ENCODE measurements around the gene JPH2.

The JPH2 gene

GRCh38 chr20:44186674-44187053 is 324 bp downstream of the JPH2 start:
- no peak for DNase-seq

DNA sequence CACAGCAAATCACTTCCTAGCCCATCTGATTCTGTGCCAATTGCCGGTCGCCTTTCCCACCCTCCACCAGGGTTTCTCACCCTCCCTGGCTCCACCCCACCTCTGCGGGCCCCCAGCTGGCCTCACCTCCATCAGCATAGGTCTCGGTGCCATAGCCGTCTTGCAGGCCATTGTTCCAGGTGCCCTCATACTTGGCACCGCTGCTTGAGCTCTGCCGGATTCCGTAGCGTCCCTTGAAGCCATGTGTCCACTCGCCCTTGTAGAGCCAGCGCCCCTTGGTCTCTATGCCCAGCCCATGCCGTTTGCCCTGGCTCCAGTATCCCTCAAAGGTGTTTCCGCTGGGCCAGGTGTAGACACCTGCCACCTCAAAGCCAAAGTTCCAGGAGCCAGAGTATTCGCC is 787 bp downstream of the JPH2 start:
- no peak for DNase-seq

GRCh38 chr20:44185574-44185973 is 1.4 kb downstream of the JPH2 start:
- no peak for DNase-seq

DNA sequence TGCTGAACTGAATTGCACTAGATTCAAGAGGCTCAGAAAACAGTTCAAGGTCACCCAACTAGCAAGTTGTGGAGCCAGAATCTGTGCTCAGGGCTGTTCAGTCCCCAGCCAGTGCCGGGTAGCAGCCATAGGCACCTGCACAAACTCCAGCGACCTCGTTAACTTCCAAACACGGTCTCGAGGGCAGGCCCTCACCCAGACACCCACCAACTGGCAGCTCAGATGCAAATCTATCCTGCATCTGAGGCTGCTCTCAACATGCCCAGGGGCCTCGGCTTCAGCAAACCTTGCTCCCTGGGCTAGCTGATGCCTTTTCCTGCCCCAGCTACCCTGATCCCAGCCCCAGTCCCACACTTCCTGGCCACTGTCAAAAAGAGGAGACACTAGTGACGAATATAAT is 3.7 kb downstream of the JPH2 start:
- no peak for DNase-seq

DNA sequence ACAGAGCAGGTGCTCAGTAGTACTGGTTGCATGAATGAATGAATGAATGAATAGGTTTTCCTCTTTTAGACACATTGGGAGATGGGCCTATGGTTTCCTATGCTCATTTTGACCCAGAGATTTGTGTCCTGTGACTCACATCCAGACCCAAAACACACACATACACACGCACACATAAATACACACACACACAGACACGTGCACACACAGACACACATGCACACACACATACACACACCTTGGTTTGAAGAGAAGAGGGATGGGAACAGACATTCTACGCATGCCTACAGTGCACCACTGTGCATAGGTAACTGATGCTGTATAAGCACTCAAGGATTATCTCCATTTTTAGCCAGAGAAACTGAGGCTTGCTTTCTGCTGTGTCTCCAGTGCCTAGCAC is 4.1 kb downstream of the JPH2 start:
- no peak for DNase-seq

DNA sequence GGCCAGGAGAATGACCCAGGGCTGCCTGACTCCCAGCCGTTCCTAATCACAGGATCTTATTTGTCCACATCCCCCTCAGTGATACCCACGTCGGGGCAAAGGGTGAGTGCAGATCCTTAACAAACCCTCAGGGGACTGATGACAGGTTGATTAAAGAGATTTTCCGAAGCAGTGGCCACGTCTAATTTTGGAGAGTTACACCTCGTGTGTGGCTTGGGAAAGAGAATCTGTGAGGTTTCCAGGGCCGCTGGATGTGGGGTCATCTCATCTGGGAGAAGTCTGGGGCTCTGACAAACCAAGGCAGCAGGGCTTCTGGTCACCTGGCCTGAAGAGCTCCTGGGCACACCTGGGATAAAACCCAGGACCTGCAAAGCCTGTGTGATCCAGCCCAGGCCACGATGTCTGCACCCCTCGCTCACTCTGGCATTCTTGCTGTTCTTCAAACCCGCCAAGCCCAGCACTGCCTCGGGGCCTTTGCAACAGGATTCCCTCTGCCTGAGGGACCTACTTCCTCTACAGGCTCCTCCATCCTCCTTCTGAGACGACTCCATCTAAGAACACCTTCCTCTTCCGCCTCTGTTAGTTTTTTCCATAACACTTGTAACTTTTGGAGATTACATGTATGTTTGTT is 4.7 kb downstream of the JPH2 start:
- no peak for DNase-seq

DNA sequence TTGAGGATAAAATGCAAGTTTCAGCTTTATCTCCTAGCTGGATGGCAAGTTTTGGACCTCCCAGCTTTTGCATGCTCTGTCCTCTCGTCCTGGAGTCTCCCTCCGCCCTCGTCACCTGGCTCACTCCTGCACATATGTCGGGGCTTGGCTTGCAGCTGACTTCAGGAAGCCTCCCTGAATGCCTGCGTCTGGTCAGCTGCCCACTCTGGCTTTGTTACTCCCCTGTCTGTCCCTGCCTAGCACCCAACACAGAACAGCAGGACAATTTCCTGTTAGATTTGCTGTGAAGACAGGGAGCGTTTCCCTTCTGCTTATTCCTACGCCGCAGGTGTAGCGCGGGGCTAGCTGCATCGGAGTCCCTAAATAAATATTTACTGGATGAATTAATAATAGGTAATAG is 5.4 kb downstream of the JPH2 start:
- DNase-seq, result no peak

DNA sequence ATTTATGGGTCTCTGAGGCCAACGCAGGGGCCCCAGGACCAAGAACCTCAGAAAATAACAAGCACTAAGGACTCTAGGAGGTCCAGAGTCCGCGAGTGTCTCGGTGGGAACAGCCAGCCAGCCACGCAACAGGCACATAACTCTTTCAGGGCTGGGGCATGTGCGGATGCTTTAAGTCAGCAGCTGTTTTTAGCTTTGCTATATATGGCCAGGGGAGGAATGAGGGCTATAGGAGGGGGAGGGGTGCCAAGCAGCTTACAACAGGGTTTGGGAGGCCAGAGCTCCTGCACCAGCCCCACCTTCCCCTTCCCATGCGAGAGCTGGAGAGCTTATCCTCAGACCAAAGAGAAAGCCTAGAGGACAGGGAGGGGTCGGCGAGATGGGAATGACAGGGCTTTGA is 6.2 kb downstream of the JPH2 start:
- no peak for DNase-seq

- DNase-seq, result no peak
Measured at GRCh38 chr20:44176833-44177534, 10.0 kb downstream of the JPH2 start.

DNA sequence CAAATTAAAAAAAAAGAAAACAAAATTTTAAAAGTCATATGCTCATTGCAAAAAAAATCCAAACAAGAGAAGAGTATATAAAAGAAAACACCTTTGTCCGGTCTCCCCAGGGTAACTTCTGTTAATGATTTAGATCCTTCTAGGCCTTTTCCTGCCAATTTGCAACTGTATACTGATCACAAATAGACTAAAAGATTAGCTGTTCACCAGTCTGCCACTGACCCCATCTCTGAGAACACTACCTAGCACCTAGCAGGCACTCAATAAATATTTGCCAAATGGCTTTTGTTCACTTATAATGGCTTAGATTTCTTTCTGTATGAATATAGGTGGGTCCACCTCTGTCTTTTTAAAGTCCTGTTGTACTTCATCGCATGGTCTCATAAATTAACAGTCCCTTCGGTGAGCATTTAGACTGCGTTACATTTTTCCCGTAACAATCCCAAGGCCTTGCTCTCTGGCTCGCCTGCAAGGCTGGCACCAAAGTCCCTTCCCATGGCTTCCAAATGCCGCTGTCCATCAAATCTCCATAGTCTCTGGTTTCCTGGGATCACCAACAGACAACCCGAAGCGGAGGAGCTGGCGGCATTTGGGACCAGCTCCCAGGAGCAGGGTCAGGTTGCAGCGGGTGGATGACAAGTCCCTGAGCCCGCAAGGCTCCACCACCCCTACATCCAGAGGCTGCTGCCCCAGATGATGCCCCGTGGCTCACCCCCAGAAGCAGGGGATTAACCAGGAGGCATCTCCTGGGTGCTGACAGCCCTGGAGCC is 11.8 kb downstream of the JPH2 start:
- no peak for DNase-seq

DNA sequence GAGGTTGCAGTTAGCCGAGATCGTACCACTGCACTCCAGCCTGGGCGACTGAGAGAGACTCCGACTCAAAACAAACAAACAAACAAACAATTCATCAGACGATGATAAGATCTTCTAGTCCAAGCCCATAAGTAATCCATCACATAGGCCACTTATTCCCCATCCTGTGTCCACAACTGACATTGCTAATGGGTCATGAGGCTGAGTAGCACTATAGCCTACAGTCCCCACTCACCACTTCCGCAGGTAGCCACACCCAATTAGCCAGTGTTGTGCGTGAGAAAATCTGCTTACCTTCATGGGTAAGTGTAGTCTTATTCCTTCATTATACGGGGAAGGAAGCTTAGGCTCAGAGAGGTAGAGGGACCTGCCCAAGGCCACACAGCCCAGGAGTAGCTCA is 13.1 kb downstream of the JPH2 start:
- no peak for DNase-seq

- DNase-seq, result no peak
Measured at GRCh38 chr20:44173116-44173515, 13.9 kb downstream of the JPH2 start.

DNA sequence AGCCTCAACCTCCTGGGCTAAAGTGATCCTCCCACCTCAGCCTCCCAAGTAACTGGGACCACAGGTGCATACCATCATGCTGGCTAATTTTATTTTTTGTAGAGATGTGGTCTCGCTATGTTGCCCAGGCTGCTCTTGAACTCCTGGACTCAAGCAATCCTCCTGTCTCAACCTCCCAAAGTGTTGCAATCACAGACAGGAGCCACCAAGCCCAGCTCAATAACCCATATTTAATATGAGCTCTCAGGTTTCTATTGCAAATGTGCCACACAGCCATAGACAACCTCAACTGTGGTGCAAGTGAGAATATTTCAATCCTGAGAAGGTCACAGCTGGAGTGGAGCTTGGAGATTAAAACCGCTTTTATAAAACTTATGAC is 14.4 kb downstream of the JPH2 start:
- DNase-seq, result no peak

GRCh38 chr20:44171775-44172571 is 15.0 kb downstream of the JPH2 start:
- no peak for DNase-seq

- DNase-seq, result no peak
Measured at GRCh38 chr20:44170816-44171410, 16.1 kb downstream of the JPH2 start.

GRCh38 chr20:44167736-44168135 is 19.3 kb downstream of the JPH2 start:
- DNase-seq, result no peak

- no peak for DNase-seq
Measured at GRCh38 chr20:44166477-44166876, 20.5 kb downstream of the JPH2 start.

GRCh38 chr20:44166008-44166407 is 21.0 kb downstream of the JPH2 start:
- DNase-seq, result no peak

- no peak for DNase-seq
Measured at GRCh38 chr20:44160133-44160532, 26.9 kb downstream of the JPH2 start.

DNA sequence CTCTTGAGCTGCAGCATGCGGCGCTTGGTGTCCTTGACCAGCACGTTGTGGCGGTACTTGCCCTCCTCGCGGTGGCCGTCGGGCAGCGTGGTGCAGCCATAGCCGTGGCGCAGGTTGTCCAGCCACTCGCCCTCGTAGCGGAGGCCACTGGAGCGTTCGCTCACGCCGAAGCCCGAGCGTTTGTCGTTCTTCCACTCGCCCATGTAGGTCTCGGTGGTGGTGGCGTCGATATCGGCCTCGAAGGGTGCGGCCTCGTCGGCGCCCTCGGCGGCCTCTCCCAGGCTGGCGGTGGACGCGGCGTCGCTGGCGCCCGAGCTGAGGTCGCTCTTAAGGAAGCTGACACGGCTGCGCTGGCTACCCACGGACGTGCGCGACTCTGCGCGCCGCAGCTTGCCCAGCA is 27.3 kb downstream of the JPH2 start:
- DNase-seq, result no peak

DNA sequence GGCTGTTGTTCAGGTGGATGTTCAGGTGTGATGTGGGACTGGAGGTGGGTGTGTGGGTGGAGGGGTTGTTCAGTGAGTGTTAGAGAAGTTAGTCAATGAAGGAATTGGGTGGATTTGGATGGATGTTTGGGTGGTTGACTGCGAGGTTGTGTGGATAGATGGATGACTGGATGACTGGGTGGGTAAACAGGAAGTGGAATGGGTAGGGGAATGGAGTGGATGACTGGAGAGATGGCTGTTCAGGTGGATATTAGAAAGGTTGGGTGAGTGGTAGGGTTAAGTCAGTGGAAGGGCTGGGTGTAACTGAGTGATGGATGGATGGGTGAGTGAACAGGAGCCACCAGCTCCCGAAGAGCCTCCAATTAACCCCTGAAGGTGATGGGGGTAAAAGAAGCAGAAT is 27.9 kb downstream of the JPH2 start:
- no peak for DNase-seq

- DNase-seq, result no peak
Measured at GRCh38 chr20:44157061-44157460, 29.9 kb downstream of the JPH2 start.

DNA sequence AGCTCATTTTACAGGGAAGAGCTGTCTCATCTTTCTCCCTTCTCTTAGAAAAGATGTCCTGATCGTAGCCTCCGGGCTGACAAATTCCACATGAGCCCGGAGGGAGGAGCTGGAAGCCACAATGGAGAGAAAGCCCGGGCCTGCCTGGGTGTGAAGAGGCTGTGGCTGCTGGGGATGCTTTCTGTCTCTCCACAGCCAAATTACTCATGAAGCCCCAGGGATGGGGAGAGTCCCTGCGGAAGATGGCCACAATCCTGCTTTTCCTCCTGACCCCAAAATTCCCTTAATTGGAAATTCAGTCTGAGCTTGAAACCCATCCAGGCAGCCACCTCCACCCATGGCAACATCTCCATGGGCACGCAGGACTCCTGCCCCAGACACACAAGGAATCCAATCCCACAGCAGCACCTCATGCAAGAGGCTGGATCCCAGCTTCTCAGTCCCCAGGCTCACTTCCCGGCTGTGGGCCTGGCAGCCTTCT is 32.4 kb downstream of the JPH2 start:
- no peak for DNase-seq
